ENCODE data around the gene SOS1. TPM values are rescaled to one million over a fixed set of nuclear protein-coding genes. Genes with fewer than 3 reads are reported as not detected.

SOS1 gene
- total and polyA plus RNA-seq, 2 experiments from 2014 or later: 5.0 to 22.0 TPM

- no peaks in the 10 kb centered on the region for H3K9me2 ChIP-seq (ENCODE audit: insufficient read depth)
- no peaks in the 10 kb centered on the region for H3K9me3 ChIP-seq (ENCODE audit: low read depth)
- in situ Hi-C loops (cut with MboI): no loop called here
- no peak for DNase-seq
- no peak overlapping the region for H3K27ac ChIP-seq
- no peaks in the 10 kb centered on the region for H3K27me3 ChIP-seq (replicated peaks; ENCODE audit: insufficient read depth)
- H2AFZ ChIP-seq: no peak overlapping the region
- H3K4me3 ChIP-seq: no peak overlapping the region
- H4K20me1 ChIP-seq (ENCODE audit: insufficient read depth): no peaks in the 10 kb centered on the region
- no peak overlapping the region for H3K4me2 ChIP-seq (ENCODE audit: unreplicated experiment)
- H3K79me2 ChIP-seq (ENCODE audit: insufficient read depth): no peaks in the 10 kb centered on the region
- H3F3A ChIP-seq (ENCODE audit: insufficient read depth): no peaks in the 10 kb centered on the region
- TF ChIP-seq EZH2 (IDR thresholded peaks at IDR 0.05; ENCODE audit: insufficient read depth, poor library complexity, severe bottlenecking) (no peak), EZH2phosphoT487 (IDR thresholded peaks at IDR 0.05; ENCODE audit: insufficient read depth, low read depth) (no peak)
- no peaks in the 10 kb centered on the region for H3K36me3 ChIP-seq (ENCODE audit: low read depth)
- 0 out of 2 replicates have a peak, but pooled peaks cover 7% of the 10 kb centered on the region for H3K4me1 ChIP-seq (ENCODE audit: insufficient read depth)
- no peak overlapping the region for H3K9ac ChIP-seq
Observed at GRCh38 chr2:39146630-39147029, 25.8 kb upstream of the SOS1 start.

- no peak overlapping the region for H3K4me3 ChIP-seq
- no peaks in the 10 kb centered on the region for H3K27me3 ChIP-seq (replicated peaks; ENCODE audit: insufficient read depth)
- no peak overlapping the region for H3K4me2 ChIP-seq (ENCODE audit: unreplicated experiment)
- no peaks in the 10 kb centered on the region for H3K9me3 ChIP-seq (ENCODE audit: low read depth)
- H3K4me1 ChIP-seq (ENCODE audit: insufficient read depth): 0 out of 2 replicates have a peak, but pooled peaks cover 7% of the 10 kb centered on the region
- no peaks in the 10 kb centered on the region for H3K79me2 ChIP-seq (ENCODE audit: insufficient read depth)
- no peak overlapping the region for H3K9ac ChIP-seq
- H2AFZ ChIP-seq: no peak overlapping the region
- H3K36me3 ChIP-seq (ENCODE audit: low read depth): no peaks in the 10 kb centered on the region
- H4K20me1 ChIP-seq (ENCODE audit: insufficient read depth): no peaks in the 10 kb centered on the region
- no peaks in the 10 kb centered on the region for H3K9me2 ChIP-seq (ENCODE audit: insufficient read depth)
- no peak overlapping the region for H3K27ac ChIP-seq
- in situ Hi-C loops (cut with MboI): no loop called here
- WGBS, 2 experiments (ENCODE audit: low coverage in 1 of 2, low lambda C conversion rate in 2 of 2, missing lambda C conversion rate in 2 of 2): 55 to 58% methylated on average over 3 of the region's 3 CpGs
- H3F3A ChIP-seq (ENCODE audit: insufficient read depth): no peaks in the 10 kb centered on the region
- TF ChIP-seq EZH2phosphoT487 (IDR thresholded peaks at IDR 0.05; ENCODE audit: insufficient read depth, low read depth) (no peak), EZH2 (IDR thresholded peaks at IDR 0.05; ENCODE audit: insufficient read depth, poor library complexity, severe bottlenecking) (no peak)
- no peak for DNase-seq
Observed at GRCh38 chr2:39145906-39146421, 25.1 kb upstream of the SOS1 start.

- no peak for TF ChIP-seq EZH2 (IDR thresholded peaks at IDR 0.05; ENCODE audit: insufficient read depth, poor library complexity, severe bottlenecking)
- no peak for TF ChIP-seq EZH2phosphoT487 (IDR thresholded peaks at IDR 0.05; ENCODE audit: insufficient read depth, low read depth)
- H3K36me3 ChIP-seq (ENCODE audit: low read depth): no peaks in the 10 kb centered on the region
- DNase-seq: peak; percentile 3
- no peak overlapping the region for H3K4me3 ChIP-seq
- no peaks in the 10 kb centered on the region for H3K27me3 ChIP-seq (replicated peaks; ENCODE audit: insufficient read depth)
- no peaks in the 10 kb centered on the region for H4K20me1 ChIP-seq (ENCODE audit: insufficient read depth)
- no peak overlapping the region for H3K27ac ChIP-seq
- H3F3A ChIP-seq (ENCODE audit: insufficient read depth): no peaks in the 10 kb centered on the region
- H3K4me1 ChIP-seq (ENCODE audit: insufficient read depth): 0 out of 2 replicates have a peak, but pooled peaks cover 7% of the 10 kb centered on the region
- H2AFZ ChIP-seq: no peak overlapping the region
- H3K9ac ChIP-seq: no peak overlapping the region
- no peak overlapping the region for H3K4me2 ChIP-seq (ENCODE audit: unreplicated experiment)
- WGBS, 2 experiments (ENCODE audit: low coverage in 1 of 2, low lambda C conversion rate in 2 of 2, missing lambda C conversion rate in 2 of 2): 94 to 100% methylated on average over 5 of the region's 5 CpGs
- H3K79me2 ChIP-seq (ENCODE audit: insufficient read depth): no peaks in the 10 kb centered on the region
- no peaks in the 10 kb centered on the region for H3K9me3 ChIP-seq (ENCODE audit: low read depth)
- no peaks in the 10 kb centered on the region for H3K9me2 ChIP-seq (ENCODE audit: insufficient read depth)
- in situ Hi-C loops (cut with MboI): no loop called here
Observed at GRCh38 chr2:39144416-39144815, 23.6 kb upstream of the SOS1 start.

- Histone ChIP-seq H3K4me2 (ENCODE audit: unreplicated experiment) (no peak overlapping the region), H3K79me2 (ENCODE audit: insufficient read depth) (no peaks in the 10 kb centered on the region), H3K4me3 (no peak overlapping the region), H3K9ac (no peak overlapping the region), H4K20me1 (ENCODE audit: insufficient read depth) (no peaks in the 10 kb centered on the region), H3K27me3 (replicated peaks; ENCODE audit: insufficient read depth) (no peaks in the 10 kb centered on the region), H3F3A (ENCODE audit: insufficient read depth) (no peaks in the 10 kb centered on the region), H3K36me3 (ENCODE audit: low read depth) (no peaks in the 10 kb centered on the region), H2AFZ (no peak overlapping the region), H3K27ac (no peak overlapping the region), H3K4me1 (ENCODE audit: insufficient read depth) (0 out of 2 replicates have a peak, but pooled peaks cover 7% of the 10 kb centered on the region), H3K9me2 (ENCODE audit: insufficient read depth) (no peaks in the 10 kb centered on the region), H3K9me3 (ENCODE audit: low read depth) (no peaks in the 10 kb centered on the region)
- TF ChIP-seq EZH2 (IDR thresholded peaks at IDR 0.05; ENCODE audit: insufficient read depth, poor library complexity, severe bottlenecking): no peak
- TF ChIP-seq EZH2phosphoT487 (IDR thresholded peaks at IDR 0.05; ENCODE audit: insufficient read depth, low read depth): no peak
- in situ Hi-C loops (cut with MboI): no loop called here
- no peak for DNase-seq
- 77 to 78% methylated on average over 3 of the region's 3 CpGs for WGBS, 2 experiments (ENCODE audit: low coverage in 1 of 2, low lambda C conversion rate in 2 of 2, missing lambda C conversion rate in 2 of 2)
Observed at GRCh38 chr2:39142904-39143605, 22.2 kb upstream of the SOS1 start.

Data from GM23248 (cell line).